Endothelial cell of umbilical vein (primary cell): Measurements from ENCODE around the gene PLB1. TPM values are rescaled to one million over a fixed set of nuclear protein-coding genes. Genes with fewer than 3 reads are reported as not detected.

ENCODE experiments used
- BruUV-seq: library from RNA; stranded (reverse); fragments of 400-500 nt; replicated peaks from 2 replicates; lab custom pipeline; 2021; lab: Mats Ljungman, UMichigan
- CTCF ChIA-PET: fragments of 300-600, 350-600 bp; sonication (Branson Sonifier 250); formaldehyde crosslinking; loops from one replicate; lab custom pipeline; 2021; ENCODE audit warnings: antibody characterized with exemption, inconsistent platforms; lab: Charles Lee
- POLR2A ChIA-PET: fragments of 300-600, 350-600 bp; sonication (Branson Sonifier 250); formaldehyde crosslinking; loops from one replicate; lab custom pipeline; 2021; ENCODE audit warnings: antibody characterized with exemption, inconsistent platforms; lab: Charles Lee
- DNase-seq: peaks from one replicate; pipeline ENCODE4 v3.0.0-alpha.2; 2011; ENCODE audit warnings: low read depth, low spot score
- FAIRE-seq: peaks from 2 replicates; lab custom pipeline; 2011; peaks lifted over from hg19 to GRCh38; lab: Jason Lieb, UNC
- H2AFZ ChIP-seq: 2 replicates; pipeline ENCODE4 v1.6.0; 2012; ENCODE audit warnings: low read depth, low read length, control low read depth, inconsistent platforms
- H3K27ac ChIP-seq: 2 replicates; pipeline ENCODE4 v1.5.1; 2011; ENCODE audit warnings: low read depth, mild to moderate bottlenecking, control low read depth, low read length, moderate library complexity; ENCODE audit not compliant: insufficient read depth
- H3K27me3 ChIP-seq, 2 experiments: 2 replicates each; pipeline versions ENCODE4 v1.6.0 to v1.6.1; 2011; ENCODE audit warnings: low read length in 2 of 2, mixed read lengths in 1 of 2; ENCODE audit not compliant: control insufficient read depth in 2 of 2, insufficient read depth in 2 of 2
- H3K36me3 ChIP-seq, 2 experiments: 2 replicates in 1 of 2; 3 replicates in 1 of 2; pipeline ENCODE4 v1.5.1; 2011; ENCODE audit warnings: low read length in 2 of 2, mild to moderate bottlenecking in 1 of 2, moderate library complexity in 1 of 2; ENCODE audit not compliant: control insufficient read depth in 2 of 2, insufficient read depth in 2 of 2; ENCODE audit errors: extremely low read depth in 1 of 2
- H3K4me1 ChIP-seq: 3 replicates; pipeline ENCODE4 v1.5.1; 2011; ENCODE audit warnings: mild to moderate bottlenecking, low read length; ENCODE audit not compliant: control insufficient read depth, insufficient read depth; ENCODE audit errors: extremely low read depth
- H3K4me2 ChIP-seq: 2 replicates; pipeline ENCODE4 v1.6.1; 2011; ENCODE audit warnings: low read length, control low read depth, mixed read lengths; ENCODE audit not compliant: insufficient read depth
- H3K4me3 ChIP-seq, 3 experiments: fragments of 200-600 bp in 1 of 3; sonication (generic), shearing (Covaris generic) in 1 of 3; replicated peaks in 1 of 3; 2 replicates each; pipeline ENCODE4 v1.5.1; 2011 to 2016; ENCODE audit warnings: control low read depth in 3 of 3, low read length in 3 of 3, mild to moderate bottlenecking in 2 of 3, inconsistent platforms in 1 of 3, low read depth in 1 of 3, moderate library complexity in 1 of 3; ENCODE audit not compliant: insufficient read depth in 1 of 3
- H3K79me2 ChIP-seq: 2 replicates; pipeline ENCODE4 v1.6.0; 2012; ENCODE audit warnings: low read length, inconsistent platforms; ENCODE audit not compliant: control insufficient read depth, insufficient read depth
- H3K9ac ChIP-seq: replicated peaks from 2 replicates; pipeline ENCODE3; 2011; ENCODE audit warnings: low read length, control low read depth; ENCODE audit not compliant: insufficient read depth; ENCODE audit errors: extremely low read depth
- H3K9me1 ChIP-seq: replicated peaks from 3 replicates; pipeline ENCODE4 v1.6.0; 2011; ENCODE audit warnings: mild to moderate bottlenecking, low read length; ENCODE audit not compliant: control insufficient read depth, insufficient read depth; ENCODE audit errors: extremely low read depth
- H3K9me3 ChIP-seq: replicated peaks from 2 replicates; pipeline ENCODE4 v1.5.1; 2012; ENCODE audit warnings: low read length, inconsistent platforms; ENCODE audit not compliant: control insufficient read depth, insufficient read depth
- H4K20me1 ChIP-seq: replicated peaks from 2 replicates; pipeline ENCODE3; 2011; ENCODE audit warnings: mild to moderate bottlenecking, low read length; ENCODE audit not compliant: control insufficient read depth, insufficient read depth; ENCODE audit errors: extremely low read depth
- EZH2 ChIP-seq: IDR thresholded peaks from 2 replicates; pipeline ENCODE4 v1.6.1; 2012; ENCODE audit warnings: borderline replicate concordance, low read depth, mild to moderate bottlenecking, moderate library complexity, low read length, inconsistent platforms; ENCODE audit not compliant: severe bottlenecking
- FOS ChIP-seq: IDR thresholded peaks from 2 replicates; pipeline ENCODE4 v1.6.1; 2011; ENCODE audit warnings: mild to moderate bottlenecking, low read length, moderate library complexity, borderline replicate concordance; ENCODE audit not compliant: insufficient read depth
- GATA2 ChIP-seq: IDR thresholded peaks from 2 replicates; pipeline ENCODE4 v1.7.0; 2011; ENCODE audit warnings: low read depth, mild to moderate bottlenecking, moderate library complexity, mixed read lengths, low read length; ENCODE audit not compliant: insufficient read length, insufficient read depth
- JUN ChIP-seq: IDR thresholded peaks from 2 replicates; pipeline ENCODE4 v1.6.1; 2011; ENCODE audit warnings: borderline replicate concordance, low read depth; ENCODE audit not compliant: insufficient read length, insufficient read depth
- MYC ChIP-seq: IDR thresholded peaks from one replicate; pipeline ENCODE4 v1.6.1; 2011; ENCODE audit warnings: mild to moderate bottlenecking, low read depth, low read length
- POLR2A ChIP-seq: IDR thresholded peaks from 2 replicates; pipeline ENCODE4 v1.6.1; 2012; ENCODE audit warnings: low read depth, mild to moderate bottlenecking, control low read depth, low read length
- POLR2AphosphoS5 ChIP-seq: IDR thresholded peaks from 2 replicates; pipeline ENCODE4 v1.6.1; 2012; ENCODE audit warnings: low read depth, mild to moderate bottlenecking, control low read depth, low read length, moderate library complexity; ENCODE audit not compliant: insufficient read depth
- dilution Hi-C: fragments of 300-500 bp; cut with MboI; formaldehyde crosslinking; loops from one replicate; pipeline ENCODE4 v1.15.0; 2019; ENCODE audit warnings: low sequenced_read_pairs; ENCODE audit not compliant: extremely low pct_ligation_motif_present
- intact Hi-C: fragments of 100-400 bp; cut with micrococcal nuclease; formaldehyde crosslinking; loops from one replicate; pipeline ENCODE4 v1.10.0; 2022
- polyA plus RNA-seq, 4 experiments: library from polyadenylated mRNA; depleted of rRNA in 3 of 4; stranded (reverse) in 3 of 4; unstranded in 1 of 4; fragments of >200 nt; gene quantifications; 2 replicates each; pipeline versions ENCODE4 v1.2.1 to v1.2.3, GENCODE V29; 2011 to 2012; ENCODE audit warnings: missing spikeins in 1 of 4
- total RNA-seq: library from RNA; stranded (reverse); gene quantifications from 2 replicates; pipeline ENCODE4 v1.2.3, GENCODE V29; 2021
- TF ChIP-seq, protein P1 (sequence below): IDR thresholded peaks from 2 replicates; pipeline ENCODE4 v1.6.1; 2011; ENCODE audit not compliant: insufficient read depth, insufficient read length
- TF ChIP-seq, protein P2 (sequence below), 2 donors: IDR thresholded peaks; 1 replicate in 1 of 2; 2 replicates in 1 of 2; pipeline ENCODE4 v1.5.1; 2011; ENCODE audit warnings: low read length in 2 of 2, mild to moderate bottlenecking in 2 of 2, moderate library complexity in 2 of 2, control low read depth in 1 of 2, inconsistent platforms in 1 of 2, low read depth in 1 of 2; ENCODE audit not compliant: insufficient read depth in 1 of 2; ENCODE audit errors: extremely low read depth in 1 of 2

The PLB1 gene
- total and polyA plus RNA-seq, 2 donors (not counting 3 experiments of a cell fraction or from before 2014, with no cell fraction given) = 0.75 to 0.80 TPM

DNA sequence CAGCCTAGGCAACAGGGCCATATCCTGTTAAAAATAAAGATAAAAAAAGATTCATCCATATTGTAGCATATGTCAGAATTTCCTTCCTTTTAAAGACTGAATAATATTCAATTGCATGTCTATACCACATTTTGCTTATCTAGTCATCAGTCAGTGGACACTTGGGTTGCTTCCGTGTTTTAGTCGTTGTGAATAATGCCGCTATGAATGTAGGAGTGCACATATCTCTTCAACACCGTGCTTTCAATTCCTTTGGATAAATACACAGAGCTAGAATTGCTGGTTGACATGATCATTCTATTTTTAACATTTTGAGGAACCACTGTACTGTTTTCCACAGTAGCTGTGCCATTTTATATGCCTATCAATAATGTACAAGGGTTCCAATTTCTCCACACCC is 14.0 kb upstream of the PLB1 start:
- Histone ChIP-seq H3K36me3 (no peaks in the 10 kb centered on the region), H3K4me3 (no peak overlapping the region), H3K27me3 (peaks cover 0 to 7% of the 10 kb centered on the region in 2 experiments), H3K9ac (no peak overlapping the region), H3K4me1 (no peaks in the 10 kb centered on the region), H3K4me2 (no peak overlapping the region), H3K27ac (no peak overlapping the region), H3K79me2 (no peaks in the 10 kb centered on the region), H2AFZ (no peak overlapping the region), H3K9me3 (no peaks in the 10 kb centered on the region), H3K9me1 (no peaks in the 10 kb centered on the region), H4K20me1 (no peaks in the 10 kb centered on the region)
- DNase-seq = no peak
- ChIA-PET CTCF (interaction anchor here (1.0 kb wide), 1 partner anchor 798 kb away, joined by 3 read pairs; no protein-coding TSS in a partner anchor), POLR2A (no interaction called here)
- TF ChIP-seq MYC (no peak), JUN (no peak), FOS (no peak), EZH2 (no peak), GATA2 (no peak), POLR2AphosphoS5 (no peak), POLR2A (no peak)
- TF ChIP-seq, protein P1, sequence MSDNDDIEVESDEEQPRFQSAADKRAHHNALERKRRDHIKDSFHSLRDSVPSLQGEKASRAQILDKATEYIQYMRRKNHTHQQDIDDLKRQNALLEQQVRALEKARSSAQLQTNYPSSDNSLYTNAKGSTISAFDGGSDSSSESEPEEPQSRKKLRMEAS = no peak
- TF ChIP-seq, protein P2, sequence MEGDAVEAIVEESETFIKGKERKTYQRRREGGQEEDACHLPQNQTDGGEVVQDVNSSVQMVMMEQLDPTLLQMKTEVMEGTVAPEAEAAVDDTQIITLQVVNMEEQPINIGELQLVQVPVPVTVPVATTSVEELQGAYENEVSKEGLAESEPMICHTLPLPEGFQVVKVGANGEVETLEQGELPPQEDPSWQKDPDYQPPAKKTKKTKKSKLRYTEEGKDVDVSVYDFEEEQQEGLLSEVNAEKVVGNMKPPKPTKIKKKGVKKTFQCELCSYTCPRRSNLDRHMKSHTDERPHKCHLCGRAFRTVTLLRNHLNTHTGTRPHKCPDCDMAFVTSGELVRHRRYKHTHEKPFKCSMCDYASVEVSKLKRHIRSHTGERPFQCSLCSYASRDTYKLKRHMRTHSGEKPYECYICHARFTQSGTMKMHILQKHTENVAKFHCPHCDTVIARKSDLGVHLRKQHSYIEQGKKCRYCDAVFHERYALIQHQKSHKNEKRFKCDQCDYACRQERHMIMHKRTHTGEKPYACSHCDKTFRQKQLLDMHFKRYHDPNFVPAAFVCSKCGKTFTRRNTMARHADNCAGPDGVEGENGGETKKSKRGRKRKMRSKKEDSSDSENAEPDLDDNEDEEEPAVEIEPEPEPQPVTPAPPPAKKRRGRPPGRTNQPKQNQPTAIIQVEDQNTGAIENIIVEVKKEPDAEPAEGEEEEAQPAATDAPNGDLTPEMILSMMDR (IDR thresholded peaks at IDR 0.05; ENCODE audit: extremely low read depth in 1 of 2, insufficient read depth in 1 of 2, low read depth in 1 of 2, low read length in 2 of 2) = no peak
- dilution Hi-C loops = no loop called here
- FAIRE-seq = no peak
- no TSS peak for BruUV-seq
- intact Hi-C loops = no loop called here
